Prostate gland (tissue), 2 donors: ENCODE measurements around the gene TMEM161B.

Source experiments
- CTCF ChIP-seq, 4 experiments: fragments of 200-600 bp in 2 of 4; fragments of 450-650 bp in 2 of 4; sonication (generic) in 2 of 4; IDR thresholded peaks; 1 replicate in 3 of 4; 2 replicates in 1 of 4; pipeline ENCODE4 v1.5.1; 2016 to 2019; ENCODE audit warnings: antibody characterized with exemption in 4 of 4, mild to moderate bottlenecking in 2 of 4, moderate library complexity in 2 of 4
- POLR2A ChIP-seq: fragments of 450-650 bp; IDR thresholded peaks from one replicate; pipeline ENCODE4 v1.6.1; 2016; ENCODE audit warnings: antibody characterized with exemption, mild to moderate bottlenecking
- POLR2AphosphoS5 ChIP-seq: sonication (generic); formaldehyde crosslinking; IDR thresholded peaks from one replicate; pipeline ENCODE4 v1.6.1; 2017; ENCODE audit warnings: antibody characterized with exemption

- no peak for TF ChIP-seq CTCF (IDR thresholded peaks at IDR 0.05)
- no peak for TF ChIP-seq POLR2A
- no peak for TF ChIP-seq POLR2AphosphoS5
Measured at GRCh38 chr5:88290801-88291200, 22.2 kb upstream of the TMEM161B start.
